Brain microvascular endothelial cell (primary cell): Measurements from ENCODE around the gene CAMK2D.

Experiments used
- DNase-seq: peaks from one replicate; pipeline ENCODE4 v3.0.0-alpha.2; 2020
- H3K27ac ChIP-seq: fragments of 250-450 bp; sonication (Bioruptor Pico); 2 replicates; pipeline ENCODE4 v1.5.1; 2020; ENCODE audit warnings: mild to moderate bottlenecking, moderate library complexity
- H3K27me3 ChIP-seq: fragments of 250-450 bp; sonication (Bioruptor Pico); replicated peaks from 2 replicates; pipeline ENCODE4 v1.5.1; 2020; ENCODE audit warnings: mild to moderate bottlenecking
- H3K36me3 ChIP-seq: fragments of 250-450 bp; sonication (Bioruptor Pico); replicated peaks from 2 replicates; pipeline ENCODE4 v1.5.1; 2020; ENCODE audit warnings: mild to moderate bottlenecking
- H3K4me3 ChIP-seq: 2 replicates; pipeline ENCODE4 v1.5.1; 2011; ENCODE audit warnings: low read depth, mild to moderate bottlenecking, control low read depth, low read length, moderate library complexity
- CTCF ChIP-seq: IDR thresholded peaks from 2 replicates; pipeline ENCODE4 v1.5.1; 2011; ENCODE audit warnings: low read depth, mild to moderate bottlenecking, moderate library complexity, low read length, control low read depth, inconsistent platforms; ENCODE audit errors: missing control alignments
- in situ Hi-C: cut with HindIII; loops from 2 replicates; pipeline ENCODE4 v1.10.0; 2017; ENCODE audit warnings: low sequenced_read_pairs, low pct_ligation_motif_present

CAMK2D gene

DNA sequence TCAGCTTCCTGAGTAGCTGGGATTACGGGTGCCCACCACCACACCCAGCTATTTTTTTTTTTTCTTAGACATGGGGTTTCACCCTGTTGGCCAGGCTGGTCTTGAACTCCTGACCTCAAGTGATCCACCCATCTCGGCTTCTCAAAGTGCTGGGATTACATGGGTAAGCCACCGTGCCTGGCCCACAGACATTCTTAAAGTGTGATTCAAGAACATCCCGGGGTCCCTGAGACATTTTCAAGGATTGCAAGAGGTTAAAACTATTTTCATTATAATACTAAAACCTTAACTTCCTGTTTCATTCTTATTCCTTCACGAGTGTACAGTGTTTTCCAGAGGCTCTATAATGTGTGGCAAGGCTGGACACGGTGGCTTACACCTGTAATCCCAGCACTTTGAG, 318.7 kb downstream of the CAMK2D start:
- in situ Hi-C loops, result no loop called here
- no peak for TF ChIP-seq CTCF
- DNase-seq, result no peak

GRCh38 chr4:113440371-113440770, 321.2 kb downstream of the CAMK2D start:
- no peak for DNase-seq
- in situ Hi-C loops, result no loop called here
- Histone ChIP-seq H3K4me3 (no peak overlapping the region), H3K27ac (no peak overlapping the region), H3K27me3 (no peaks in the 10 kb centered on the region), H3K36me3 (no peaks in the 10 kb centered on the region)
- no peak for TF ChIP-seq CTCF

More for the DNA sequence above, 318.7 kb downstream of the CAMK2D start:
- no peaks in the 10 kb centered on the region for H3K36me3 ChIP-seq
- no peak overlapping the region for H3K27ac ChIP-seq
- no peaks in the 10 kb centered on the region for H3K27me3 ChIP-seq
- H3K4me3 ChIP-seq, result no peak overlapping the region

- Histone ChIP-seq H3K27me3 (no peaks in the 10 kb centered on the region), H3K36me3 (no peaks in the 10 kb centered on the region), H3K4me3 (no peak overlapping the region), H3K27ac (no peak overlapping the region)
- TF ChIP-seq CTCF, result no peak
- in situ Hi-C loops, result no loop called here
- DNase-seq, result no peak
These were observed 322.9 kb downstream of the CAMK2D start for GRCh38 chr4:113438596-113438995.

- no peaks in the 10 kb centered on the region for H3K27me3 ChIP-seq
- no peak for TF ChIP-seq CTCF
- H3K27ac ChIP-seq, result no peak overlapping the region
- H3K36me3 ChIP-seq, result no peaks in the 10 kb centered on the region
- no peak for DNase-seq
- in situ Hi-C loops, result no loop called here
- H3K4me3 ChIP-seq, result no peak overlapping the region
These were observed 324.4 kb downstream of the CAMK2D start for GRCh38 chr4:113437129-113437528.

- H3K27me3 ChIP-seq, result no peaks in the 10 kb centered on the region
- DNase-seq, result peak; percentile 75
- H3K27ac ChIP-seq, result peak overlapping the region; percentile 56
- no peak overlapping the region for H3K4me3 ChIP-seq
- in situ Hi-C loops, result no loop called here
- no peak for TF ChIP-seq CTCF
- no peaks in the 10 kb centered on the region for H3K36me3 ChIP-seq
These were observed 325.2 kb downstream of the CAMK2D start for GRCh38 chr4:113436360-113436759.

DNA sequence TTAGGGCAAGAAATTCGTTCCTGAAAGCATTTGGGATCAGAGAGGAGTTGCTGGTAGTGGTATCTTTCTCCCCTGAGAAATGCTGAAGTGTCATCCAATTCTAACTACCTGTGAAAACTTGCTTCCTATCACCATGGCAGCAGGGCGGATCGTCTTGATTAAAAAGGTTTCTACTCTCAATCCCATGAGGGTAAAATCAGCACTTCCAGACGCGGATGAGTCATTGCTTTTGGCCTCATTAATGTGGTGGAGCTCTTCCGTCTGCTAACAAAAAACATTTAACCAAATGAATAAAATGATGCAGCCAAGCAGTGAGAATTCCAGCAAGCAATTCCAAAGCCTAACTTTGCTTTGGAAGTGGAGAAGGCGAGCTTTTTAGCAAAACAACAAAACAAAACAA, 325.6 kb downstream of the CAMK2D start:
- H3K4me3 ChIP-seq, result no peak overlapping the region
- H3K36me3 ChIP-seq, result no peaks in the 10 kb centered on the region
- in situ Hi-C loops, result no loop called here
- H3K27me3 ChIP-seq, result no peaks in the 10 kb centered on the region
- H3K27ac ChIP-seq, result peak overlapping the region; percentile 56
- TF ChIP-seq CTCF, result no peak
- peak; percentile 72 for DNase-seq
